Activated naive CD8-positive, alpha-beta T cell treated with anti-CD3 and anti-CD28 coated beads for 36 hours (primary cell): ENCODE data around the gene SLC49A4. TPM values are rescaled to one million over a fixed set of nuclear protein-coding genes. Genes with fewer than 3 reads are reported as not detected.

ENCODE experiments used
- DNase-seq: peaks from one replicate; pipeline ENCODE4 v3.0.0; 2021
- H3K27ac Mint-ChIP-seq: one replicate; pipeline ENCODE4 v1.8.0; 2022; ENCODE audit warnings: mild to moderate bottlenecking, moderate library complexity, mixed read lengths
- H3K27me3 Mint-ChIP-seq: one replicate; pipeline ENCODE4 v1.8.0; 2022; ENCODE audit warnings: mild to moderate bottlenecking, mixed read lengths
- H3K36me3 Mint-ChIP-seq: one replicate; pipeline ENCODE4 v1.8.0; 2021; ENCODE audit warnings: mild to moderate bottlenecking, mixed read lengths
- H3K4me1 Mint-ChIP-seq: one replicate; pipeline ENCODE4 v1.8.0; 2021; ENCODE audit warnings: mixed read lengths
- H3K4me3 Mint-ChIP-seq: one replicate; pipeline ENCODE4 v1.8.0; 2022; ENCODE audit warnings: mild to moderate bottlenecking, moderate library complexity, mixed read lengths
- H3K9me3 Mint-ChIP-seq: one replicate; pipeline ENCODE4 v1.8.0; 2022; ENCODE audit warnings: mixed read lengths
- total RNA-seq, 2 experiments: library from RNA; stranded (reverse); gene quantifications; one replicate each; pipeline ENCODE4 v1.2.3, GENCODE V29; 2021

SLC49A4 gene
- total RNA-seq, 2 experiments from 2014 or later, result 1.8 TPM

- Mint-ChIP-seq H3K9me3 (no peaks in the 10 kb centered on the region), H3K4me1 (peaks cover under 1% of the 10 kb centered on the region), H3K4me3 (no peak overlapping the region), H3K27me3 (no peaks in the 10 kb centered on the region), H3K27ac (no peak overlapping the region), H3K36me3 (no peaks in the 10 kb centered on the region)
- no peak for DNase-seq
Observed at GRCh38 chr3:122862381-122862780, 67.5 kb downstream of the SLC49A4 start.

- DNase-seq, result no peak
- H3K4me1 Mint-ChIP-seq, result no peaks in the 10 kb centered on the region
- no peak overlapping the region for H3K27ac Mint-ChIP-seq
- H3K9me3 Mint-ChIP-seq, result no peaks in the 10 kb centered on the region
- H3K27me3 Mint-ChIP-seq, result no peaks in the 10 kb centered on the region
- H3K4me3 Mint-ChIP-seq, result no peak overlapping the region
- H3K36me3 Mint-ChIP-seq, result no peaks in the 10 kb centered on the region
Observed at GRCh38 chr3:122864498-122864897, 69.6 kb downstream of the SLC49A4 start.

GRCh38 chr3:122868322-122868721 is 73.5 kb downstream of the SLC49A4 start:
- H3K27me3 Mint-ChIP-seq, result no peaks in the 10 kb centered on the region
- no peaks in the 10 kb centered on the region for H3K36me3 Mint-ChIP-seq
- no peaks in the 10 kb centered on the region for H3K9me3 Mint-ChIP-seq
- H3K4me1 Mint-ChIP-seq, result no peaks in the 10 kb centered on the region
- DNase-seq, result no peak
- H3K27ac Mint-ChIP-seq, result no peak overlapping the region
- no peak overlapping the region for H3K4me3 Mint-ChIP-seq

GRCh38 chr3:122873741-122874515 is 79.1 kb downstream of the SLC49A4 start:
- no peak for DNase-seq
- Mint-ChIP-seq H3K9me3 (no peaks in the 10 kb centered on the region), H3K27me3 (no peaks in the 10 kb centered on the region), H3K27ac (no peak overlapping the region), H3K36me3 (peaks cover 15% of the 10 kb centered on the region), H3K4me1 (peaks cover 10% of the 10 kb centered on the region), H3K4me3 (no peak overlapping the region)

- Mint-ChIP-seq H3K4me1 (peaks cover 10% of the 10 kb centered on the region), H3K36me3 (peaks cover 15% of the 10 kb centered on the region), H3K9me3 (no peaks in the 10 kb centered on the region), H3K27ac (no peak overlapping the region), H3K27me3 (no peaks in the 10 kb centered on the region), H3K4me3 (no peak overlapping the region)
- no peak for DNase-seq
Observed at GRCh38 chr3:122875547-122876127, 80.8 kb downstream of the SLC49A4 start.

GRCh38 chr3:122880173-122880572 is 85.3 kb downstream of the SLC49A4 start:
- Mint-ChIP-seq H3K4me3 (no peak overlapping the region), H3K27me3 (no peaks in the 10 kb centered on the region)

GRCh38 chr3:122880624-122881023 is 85.8 kb downstream of the SLC49A4 start:
- no peak overlapping the region for H3K27ac Mint-ChIP-seq
- DNase-seq, result no peak
- H3K27me3 Mint-ChIP-seq, result no peaks in the 10 kb centered on the region
- H3K9me3 Mint-ChIP-seq, result no peaks in the 10 kb centered on the region
- H3K36me3 Mint-ChIP-seq, result peaks cover 4% of the 10 kb centered on the region
- H3K4me1 Mint-ChIP-seq, result peaks cover 6% of the 10 kb centered on the region
- no peak overlapping the region for H3K4me3 Mint-ChIP-seq

More at GRCh38 chr3:122880173-122880572, 85.3 kb downstream of the SLC49A4 start:
- peaks cover 6% of the 10 kb centered on the region for H3K36me3 Mint-ChIP-seq
- H3K4me1 Mint-ChIP-seq, result peaks cover 6% of the 10 kb centered on the region
- H3K27ac Mint-ChIP-seq, result no peak overlapping the region
- H3K9me3 Mint-ChIP-seq, result no peaks in the 10 kb centered on the region
- no peak for DNase-seq

- no peaks in the 10 kb centered on the region for H3K9me3 Mint-ChIP-seq
- H3K36me3 Mint-ChIP-seq, result peaks cover 2% of the 10 kb centered on the region
- no peak for DNase-seq
- H3K27ac Mint-ChIP-seq, result no peak overlapping the region
- H3K4me1 Mint-ChIP-seq, result peaks cover 2% of the 10 kb centered on the region
- no peaks in the 10 kb centered on the region for H3K27me3 Mint-ChIP-seq
- no peak overlapping the region for H3K4me3 Mint-ChIP-seq
Observed at GRCh38 chr3:122882361-122882947, 87.6 kb downstream of the SLC49A4 start.

GRCh38 chr3:122886251-122886650 is 91.4 kb downstream of the SLC49A4 start:
- DNase-seq, result no peak

GRCh38 chr3:122886946-122887345 is 92.1 kb downstream of the SLC49A4 start:
- no peaks in the 10 kb centered on the region for H3K9me3 Mint-ChIP-seq
- no peaks in the 10 kb centered on the region for H3K27me3 Mint-ChIP-seq
- H3K4me3 Mint-ChIP-seq, result no peak overlapping the region
- H3K36me3 Mint-ChIP-seq, result no peaks in the 10 kb centered on the region
- no peak overlapping the region for H3K27ac Mint-ChIP-seq
- no peak for DNase-seq
- H3K4me1 Mint-ChIP-seq, result peaks cover 14% of the 10 kb centered on the region

More at GRCh38 chr3:122886251-122886650, 91.4 kb downstream of the SLC49A4 start:
- no peaks in the 10 kb centered on the region for H3K27me3 Mint-ChIP-seq
- no peak overlapping the region for H3K4me3 Mint-ChIP-seq
- H3K4me1 Mint-ChIP-seq, result peaks cover 14% of the 10 kb centered on the region
- no peaks in the 10 kb centered on the region for H3K9me3 Mint-ChIP-seq
- H3K27ac Mint-ChIP-seq, result no peak overlapping the region
- peaks cover under 1% of the 10 kb centered on the region for H3K36me3 Mint-ChIP-seq

GRCh38 chr3:122890077-122890719 is 95.3 kb downstream of the SLC49A4 start:
- H3K27me3 Mint-ChIP-seq, result no peaks in the 10 kb centered on the region
- no peak overlapping the region for H3K4me3 Mint-ChIP-seq
- H3K9me3 Mint-ChIP-seq, result no peaks in the 10 kb centered on the region
- no peaks in the 10 kb centered on the region for H3K36me3 Mint-ChIP-seq
- DNase-seq, result no peak
- no peak overlapping the region for H3K27ac Mint-ChIP-seq
- H3K4me1 Mint-ChIP-seq, result peaks cover 20% of the 10 kb centered on the region

- Mint-ChIP-seq H3K9me3 (no peaks in the 10 kb centered on the region), H3K36me3 (no peaks in the 10 kb centered on the region), H3K27ac (no peak overlapping the region), H3K27me3 (no peaks in the 10 kb centered on the region), H3K4me1 (peaks cover 20% of the 10 kb centered on the region), H3K4me3 (no peak overlapping the region)
- no peak for DNase-seq
Observed at GRCh38 chr3:122890720-122891220, 95.9 kb downstream of the SLC49A4 start.

- H3K27ac Mint-ChIP-seq, result no peak overlapping the region
- DNase-seq, result no peak
- no peak overlapping the region for H3K4me3 Mint-ChIP-seq
- no peaks in the 10 kb centered on the region for H3K27me3 Mint-ChIP-seq
- H3K4me1 Mint-ChIP-seq, result peaks cover 20% of the 10 kb centered on the region
- no peaks in the 10 kb centered on the region for H3K36me3 Mint-ChIP-seq
- H3K9me3 Mint-ChIP-seq, result no peaks in the 10 kb centered on the region
Observed at GRCh38 chr3:122892118-122892960, 97.5 kb downstream of the SLC49A4 start.

GRCh38 chr3:122893282-122893681 is 98.4 kb downstream of the SLC49A4 start:
- Mint-ChIP-seq H3K36me3 (no peaks in the 10 kb centered on the region), H3K27me3 (no peaks in the 10 kb centered on the region), H3K27ac (no peak overlapping the region), H3K9me3 (no peaks in the 10 kb centered on the region), H3K4me1 (peaks cover 20% of the 10 kb centered on the region), H3K4me3 (no peak overlapping the region)
- DNase-seq, result no peak
